Testis (tissue), 3 donors: ENCODE data around the gene IPO11. TPM values are rescaled to one million over a fixed set of nuclear protein-coding genes. Genes with fewer than 3 reads are reported as not detected.

Experiments used
- DNase-seq: peaks from one replicate; pipeline ENCODE4 v3.0.0-alpha.2; 2019
- H3K27ac ChIP-seq, 2 donors: fragments of 200-600 bp; sonication (generic); one replicate each; pipeline ENCODE4 v1.5.1; 2019
- H3K27me3 ChIP-seq: fragments of 200-600 bp; sonication (generic); one replicate; pipeline ENCODE4 v1.5.1; 2019
- H3K36me3 ChIP-seq: fragments of 200-600 bp; sonication (generic); one replicate; pipeline ENCODE4 v1.5.1; 2017; ENCODE audit warnings: low read depth; ENCODE audit errors: missing control alignments
- H3K4me1 ChIP-seq: fragments of 200-600 bp; sonication (generic); one replicate; pipeline ENCODE4 v1.5.1; 2019
- H3K4me3 ChIP-seq, 2 donors: fragments of 200-600 bp; sonication (generic); one replicate each; pipeline ENCODE4 v1.5.1; 2017 to 2019
- H3K9me3 ChIP-seq: fragments of 200-600 bp; sonication (generic); one replicate; pipeline ENCODE4 v1.5.1; 2017
- CTCF ChIP-seq, 3 experiments: fragments of 450-650 bp in 2 of 3; fragments of 200-600 bp in 1 of 3; sonication (generic) in 1 of 3; IDR thresholded peaks; one replicate each; pipeline ENCODE4 v1.5.1; 2016 to 2019; ENCODE audit warnings: antibody characterized with exemption in 3 of 3, mild to moderate bottlenecking in 2 of 3, moderate library complexity in 1 of 3
- POLR2A ChIP-seq: fragments of 450-650 bp; IDR thresholded peaks from one replicate; pipeline ENCODE4 v1.6.1; 2017; ENCODE audit warnings: antibody characterized with exemption, mild to moderate bottlenecking, moderate library complexity
- WGBS, 2 donors: methylation state at CpG; one replicate each; pipeline ENCODE4 v1.1.5; 2018; 5-methylcytosine and 5-hydroxymethylcytosine counted together
- intact Hi-C: fragments of 100-400 bp; cut with DNase I; formaldehyde crosslinking; loops from one replicate; pipeline ENCODE4 v1.15.1; 2023; ENCODE audit warnings: low total_unique reads
- polyA plus RNA-seq: library from polyadenylated mRNA; stranded (reverse); fragments of 350-450 nt; fragmentation: Illumina TruSeq; extraction: RNeasy Lipid Tissue Mini Kit (QIAGEN cat#74804); gene quantifications from one replicate; pipeline ENCODE4 v1.2.3, GENCODE V29; 2014; ENCODE audit warnings: low read depth, low replicate concordance; ENCODE audit not compliant: insufficient read depth
- total RNA-seq, 2 donors: library from RNA; depleted of rRNA; stranded (reverse); fragments of >200 nt; gene quantifications; one replicate each; pipeline ENCODE4 v1.2.3, GENCODE V29; 2016

The IPO11 gene
- total and polyA plus RNA-seq, 3 donors from 2014 or later, result 50.3 to 74.5 (median 67.3) TPM

GRCh38 chr5:62550103-62550502 is 137.5 kb downstream of the IPO11 start:
- WGBS, 2 donors, result 83 to 88% methylated on average over 2 of the region's 2 CpGs
- TF ChIP-seq CTCF (IDR thresholded peaks at IDR 0.05) (no peak), POLR2A (no peak)
- H3K36me3 ChIP-seq, result no peaks in the 10 kb centered on the region
- H3K27ac ChIP-seq, result no peak overlapping the region
- H3K9me3 ChIP-seq, result no peaks in the 10 kb centered on the region
- H3K4me1 ChIP-seq, result no peaks in the 10 kb centered on the region
- no peak for DNase-seq
- no peak overlapping the region for H3K4me3 ChIP-seq
- no peaks in the 10 kb centered on the region for H3K27me3 ChIP-seq
- intact Hi-C loops, result no loop called here

GRCh38 chr5:62555930-62556329 is 143.4 kb downstream of the IPO11 start:
- intact Hi-C loops, result no loop called here
- Histone ChIP-seq H3K9me3 (no peaks in the 10 kb centered on the region), H3K27me3 (no peaks in the 10 kb centered on the region), H3K4me3 (no peak overlapping the region), H3K27ac (no peak overlapping the region), H3K36me3 (no peaks in the 10 kb centered on the region), H3K4me1 (no peaks in the 10 kb centered on the region)
- TF ChIP-seq POLR2A (no peak), CTCF (IDR thresholded peaks at IDR 0.05) (no peak)
- DNase-seq, result no peak

- intact Hi-C loops, result no loop called here
- DNase-seq, result no peak
- no peak for TF ChIP-seq CTCF (IDR thresholded peaks at IDR 0.05)
- no peak for TF ChIP-seq POLR2A
- Histone ChIP-seq H3K9me3 (no peaks in the 10 kb centered on the region), H3K4me1 (no peaks in the 10 kb centered on the region), H3K27me3 (no peaks in the 10 kb centered on the region), H3K27ac (no peak overlapping the region), H3K36me3 (no peaks in the 10 kb centered on the region), H3K4me3 (no peak overlapping the region)
- 94 to 97% methylated on average over 3 of the region's 3 CpGs for WGBS, 2 donors
These were observed 146.4 kb downstream of the IPO11 start for GRCh38 chr5:62558941-62559340.

GRCh38 chr5:62560786-62561185 is 148.2 kb downstream of the IPO11 start:
- WGBS, 2 donors, result 93 to 100% methylated on average over 1 of the region's 1 CpG
- TF ChIP-seq CTCF (IDR thresholded peaks at IDR 0.05) (no peak), POLR2A (no peak)
- no peaks in the 10 kb centered on the region for H3K27me3 ChIP-seq
- DNase-seq, result no peak
- H3K4me3 ChIP-seq, result no peak overlapping the region
- intact Hi-C loops, result no loop called here
- H3K36me3 ChIP-seq, result no peaks in the 10 kb centered on the region
- H3K9me3 ChIP-seq, result no peaks in the 10 kb centered on the region
- no peaks in the 10 kb centered on the region for H3K4me1 ChIP-seq
- no peak overlapping the region for H3K27ac ChIP-seq

GRCh38 chr5:62561896-62562295 is 149.3 kb downstream of the IPO11 start:
- no peak for TF ChIP-seq CTCF (IDR thresholded peaks at IDR 0.05)
- no peak for TF ChIP-seq POLR2A
- DNase-seq, result no peak
- no peaks in the 10 kb centered on the region for H3K36me3 ChIP-seq

More at GRCh38 chr5:62561896-62562295, 149.3 kb downstream of the IPO11 start:
- Histone ChIP-seq H3K9me3 (no peaks in the 10 kb centered on the region), H3K4me1 (no peaks in the 10 kb centered on the region), H3K27me3 (no peaks in the 10 kb centered on the region), H3K4me3 (no peak overlapping the region), H3K27ac (no peak overlapping the region)
- WGBS, 2 donors, result 82 to 93% methylated on average over 1 of the region's 1 CpG
- intact Hi-C loops, result no loop called here
